Mesenchymal stem cell (in vitro differentiated cells and primary cell): ENCODE measurements around the gene SMIM3.
"Not testable (repeated sequence)": the region's sequence is repeated elsewhere in the genome, so short reads cannot be mapped to it uniquely, and the experiment has no call there.

Experiments
- DNase-seq: peaks from one replicate; pipeline ENCODE4 v3.0.0-alpha.2; 2013
- H2AFZ ChIP-seq: one replicate; pipeline ENCODE4 v1.6.1; 2013; ENCODE audit warnings: low read depth, mild to moderate bottlenecking, control low read depth, inconsistent platforms, low read length, moderate library complexity
- H2AK5ac ChIP-seq: 2 replicates; pipeline ENCODE4 v1.6.1; 2013; ENCODE audit warnings: low read length, moderate library complexity, mild to moderate bottlenecking, inconsistent platforms; ENCODE audit not compliant: severe bottlenecking
- H2BK120ac ChIP-seq: one replicate; pipeline ENCODE4 v1.6.1; 2013; ENCODE audit warnings: low read depth, mild to moderate bottlenecking, inconsistent platforms, low read length, moderate library complexity
- H2BK12ac ChIP-seq, 2 experiments: one replicate each; pipeline ENCODE4 v1.6.1; 2013; ENCODE audit warnings: inconsistent platforms in 2 of 2, low read length in 2 of 2, mild to moderate bottlenecking in 2 of 2, moderate library complexity in 2 of 2, control low read depth in 1 of 2
- H2BK15ac ChIP-seq: one replicate; pipeline ENCODE4 v1.6.1; 2013; ENCODE audit warnings: mild to moderate bottlenecking, low read depth, inconsistent platforms; ENCODE audit not compliant: poor library complexity, severe bottlenecking
- H2BK5ac ChIP-seq: 2 replicates; pipeline ENCODE4 v1.6.1; 2013; ENCODE audit warnings: low read depth, mild to moderate bottlenecking, low read length, control low read depth, inconsistent platforms; ENCODE audit not compliant: poor library complexity, severe bottlenecking
- H3K14ac ChIP-seq, 2 experiments: one replicate each; pipeline ENCODE4 v1.6.1; 2013; ENCODE audit warnings: inconsistent platforms in 2 of 2, low read length in 2 of 2, control low read depth in 1 of 2, mild to moderate bottlenecking in 1 of 2, moderate library complexity in 1 of 2
- H3K18ac ChIP-seq, 2 experiments: one replicate each; pipeline ENCODE4 v1.6.1; 2013; ENCODE audit warnings: inconsistent platforms in 2 of 2, low read length in 2 of 2, control low read depth in 1 of 2, low read depth in 1 of 2, mild to moderate bottlenecking in 1 of 2
- H3K23ac ChIP-seq, 2 experiments: one replicate each; pipeline ENCODE4 v1.6.1; 2013; ENCODE audit warnings: inconsistent platforms in 2 of 2, low read length in 2 of 2, mild to moderate bottlenecking in 2 of 2, moderate library complexity in 2 of 2, control low read depth in 1 of 2
- H3K27ac ChIP-seq: 2 replicates; pipeline ENCODE4 v1.5.1; 2013; ENCODE audit warnings: mild to moderate bottlenecking, moderate library complexity, low read length, control low read depth, inconsistent platforms; ENCODE audit not compliant: poor library complexity, severe bottlenecking
- H3K27me3 ChIP-seq, 2 experiments: 2 replicates each; pipeline versions ENCODE4 v1.6.1 to v1.7.0; 2013; ENCODE audit warnings: low read length in 2 of 2, mild to moderate bottlenecking in 2 of 2, moderate library complexity in 2 of 2, control low read depth in 1 of 2, inconsistent platforms in 1 of 2; ENCODE audit not compliant: control insufficient read depth in 1 of 2, insufficient read depth in 1 of 2
- H3K36me3 ChIP-seq, 2 experiments: 2 replicates each; pipeline versions ENCODE4 v1.6.1 to v1.7.0; 2013; ENCODE audit warnings: low read length in 2 of 2, control low read depth in 1 of 2, inconsistent platforms in 1 of 2, low read depth in 1 of 2, mild to moderate bottlenecking in 1 of 2; ENCODE audit not compliant: insufficient read depth in 2 of 2, control insufficient read depth in 1 of 2
- H3K4ac ChIP-seq, 2 experiments: one replicate each; pipeline ENCODE4 v1.6.1; 2013; ENCODE audit warnings: inconsistent platforms in 2 of 2, low read length in 2 of 2, mild to moderate bottlenecking in 2 of 2, moderate library complexity in 2 of 2, control low read depth in 1 of 2, low read depth in 1 of 2
- H3K4me1 ChIP-seq: 2 replicates; pipeline ENCODE4 v1.6.1; 2013; ENCODE audit warnings: low read depth, low read length, control low read depth; ENCODE audit not compliant: control insufficient read depth, insufficient read depth
- H3K4me2 ChIP-seq: 2 replicates; pipeline ENCODE4 v1.6.1; 2013; ENCODE audit warnings: low read length, mild to moderate bottlenecking, inconsistent platforms; ENCODE audit not compliant: poor library complexity, severe bottlenecking
- H3K4me3 ChIP-seq, 2 experiments: 2 replicates each; pipeline versions ENCODE4 v1.5.1 to v1.7.0; 2013; ENCODE audit warnings: low read length in 2 of 2, mild to moderate bottlenecking in 2 of 2, control low read depth in 1 of 2, low read depth in 1 of 2; ENCODE audit not compliant: insufficient read depth in 1 of 2
- H3K79me1 ChIP-seq: replicated peaks from 2 replicates; pipeline ENCODE4 v1.6.1; 2013; ENCODE audit warnings: mild to moderate bottlenecking, control low read depth, low read length, inconsistent platforms; ENCODE audit not compliant: poor library complexity, severe bottlenecking
- H3K9ac ChIP-seq: 2 replicates; pipeline ENCODE4 v1.7.0; 2013; ENCODE audit warnings: mild to moderate bottlenecking, low read length, moderate library complexity
- H3K9me3 ChIP-seq: 2 replicates; pipeline ENCODE4 v1.7.0; 2013; ENCODE audit warnings: mild to moderate bottlenecking, low read length; ENCODE audit not compliant: control insufficient read depth
- H4K8ac ChIP-seq: one replicate; pipeline ENCODE4 v1.6.1; 2013; ENCODE audit warnings: inconsistent platforms, mild to moderate bottlenecking, low read length, moderate library complexity
- H4K91ac ChIP-seq: one replicate; pipeline ENCODE4 v1.6.1; 2013; ENCODE audit warnings: mild to moderate bottlenecking, low read length, inconsistent platforms
- WGBS: methylation state at CpG from one replicate; pipeline ENCODE4 v1.1.7; 2013; ENCODE audit warnings: mixed read lengths; 5-methylcytosine and 5-hydroxymethylcytosine counted together

The SMIM3 gene

DNA sequence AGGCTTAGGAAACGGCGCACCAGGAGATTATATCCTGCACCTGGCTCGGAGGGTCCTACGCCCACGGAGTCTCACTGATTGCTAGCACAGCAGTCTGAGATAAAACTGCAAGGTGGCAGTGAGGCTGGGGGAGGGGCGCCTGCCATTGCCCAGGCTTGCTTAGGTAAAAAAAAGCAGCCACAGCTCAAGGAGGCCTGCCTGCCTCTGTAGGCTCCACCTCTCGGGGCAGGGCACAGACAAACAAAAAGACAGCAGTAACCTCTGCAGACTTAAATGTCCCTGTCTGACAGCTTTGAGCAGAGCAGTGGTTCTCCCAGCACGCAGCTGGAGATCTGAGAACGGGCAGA is 35.4 kb upstream of the SMIM3 start:
- H3K9ac ChIP-seq, H3K9me3 ChIP-seq, H3K27me3 ChIP-seq, H3K27ac ChIP-seq, H3K79me1 ChIP-seq, H2BK5ac ChIP-seq, H3K14ac ChIP-seq, H4K8ac ChIP-seq, H3K18ac ChIP-seq, H2BK120ac ChIP-seq, DNase-seq, H2AK5ac ChIP-seq, H2AFZ ChIP-seq, H3K4me3 ChIP-seq, H2BK15ac ChIP-seq, H2BK12ac ChIP-seq, H3K4ac ChIP-seq, H3K4me1 ChIP-seq, H4K91ac ChIP-seq, H3K4me2 ChIP-seq, H3K23ac ChIP-seq: not testable (repeated sequence)
- 97% methylated on average over 8 of the region's 9 CpGs for WGBS
- H3K36me3 ChIP-seq, result peaks cover 3 to 36% of the 10 kb centered on the region in 2 experiments

DNA sequence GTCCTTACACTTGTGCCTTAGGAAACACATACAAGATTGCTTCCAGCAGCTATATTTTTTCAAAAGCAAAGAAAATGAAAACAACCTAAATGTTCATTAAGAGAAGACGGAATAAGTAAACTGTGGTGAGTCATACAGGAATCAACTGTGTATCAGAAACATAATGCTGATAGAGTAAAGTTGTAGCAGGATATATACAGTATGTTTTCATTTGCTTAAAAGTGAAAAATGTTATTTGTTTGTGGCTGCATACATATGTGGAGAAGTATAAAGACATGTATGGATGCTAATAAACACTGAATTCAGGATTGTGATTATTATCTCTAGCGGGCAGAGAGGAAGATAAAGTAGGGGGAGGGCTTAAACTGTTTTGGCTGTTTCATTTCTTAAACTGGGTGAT is 28.1 kb upstream of the SMIM3 start:
- Histone ChIP-seq H3K9me3 (no peaks in the 10 kb centered on the region), H3K27ac (no peak overlapping the region), H3K4ac (no peak overlapping the region), H2AK5ac (no peak overlapping the region), H3K23ac (no peak overlapping the region), H2AFZ (no peak overlapping the region), H2BK120ac (no peak overlapping the region), H3K79me1 (peaks cover 13% of the 10 kb centered on the region), H2BK5ac (no peak overlapping the region), H3K18ac (no peak overlapping the region), H4K8ac (no peak overlapping the region), H4K91ac (no peak overlapping the region), H3K9ac (no peak overlapping the region), H3K27me3 (no peaks in the 10 kb centered on the region), H3K36me3 (peaks cover 8 to 66% of the 10 kb centered on the region in 2 experiments), H3K14ac (no peak overlapping the region), H3K4me2 (no peak overlapping the region), H2BK12ac (no peak overlapping the region), H3K4me3 (no peak overlapping the region), H2BK15ac (no peak overlapping the region), H3K4me1 (peaks cover 2% of the 10 kb centered on the region)
- 3% methylated on average over 1 of the region's 2 CpGs for WGBS
- DNase-seq, result peak; percentile 42

- DNase-seq, result peak; percentile 70
- H4K8ac ChIP-seq, result no peak overlapping the region
- H3K79me1 ChIP-seq, result peaks cover 13% of the 10 kb centered on the region
- no peak overlapping the region for H4K91ac ChIP-seq
- H3K4me3 ChIP-seq, result no peak overlapping the region
- peak overlapping the region; percentile 64 for H3K9ac ChIP-seq
- no peak overlapping the region for H2AFZ ChIP-seq
- no peak overlapping the region for H3K4me2 ChIP-seq
- 44% methylated on average over 1 of the region's 3 CpGs for WGBS
- H3K4ac ChIP-seq, result no peak overlapping the region
- peaks cover 2% of the 10 kb centered on the region for H3K4me1 ChIP-seq
- H3K27ac ChIP-seq, result no peak overlapping the region
- H3K27me3 ChIP-seq, result no peaks in the 10 kb centered on the region
- H2BK12ac ChIP-seq, result no peak overlapping the region
- H3K36me3 ChIP-seq, result peaks cover 11 to 74% of the 10 kb centered on the region in 2 experiments
- no peak overlapping the region for H3K18ac ChIP-seq
- no peak overlapping the region for H2BK15ac ChIP-seq
- no peak overlapping the region for H2BK5ac ChIP-seq
- no peak overlapping the region for H3K23ac ChIP-seq
- H3K9me3 ChIP-seq, result no peaks in the 10 kb centered on the region
- H2BK120ac ChIP-seq, result no peak overlapping the region
- no peak overlapping the region for H2AK5ac ChIP-seq
- H3K14ac ChIP-seq, result no peak overlapping the region
These were observed 27.3 kb upstream of the SMIM3 start for GRCh38 chr5:150751096-150751891.

GRCh38 chr5:150753463-150753862 is 25.1 kb upstream of the SMIM3 start:
- no peak overlapping the region for H3K23ac ChIP-seq
- H4K91ac ChIP-seq, result no peak overlapping the region
- H2BK15ac ChIP-seq, result no peak overlapping the region
- no peak overlapping the region for H2BK5ac ChIP-seq
- peaks cover 3% of the 10 kb centered on the region for H3K4me1 ChIP-seq
- no peak overlapping the region for H3K9ac ChIP-seq
- H2BK12ac ChIP-seq, result no peak overlapping the region
- no peak overlapping the region for H3K4ac ChIP-seq
- WGBS, result 96% methylated on average over 4 of the region's 5 CpGs
- H2BK120ac ChIP-seq, result no peak overlapping the region
- H3K27ac ChIP-seq, result no peak overlapping the region
- no peak overlapping the region for H2AFZ ChIP-seq
- no peaks in the 10 kb centered on the region for H3K27me3 ChIP-seq
- peaks cover 13% of the 10 kb centered on the region for H3K79me1 ChIP-seq
- no peak overlapping the region for H4K8ac ChIP-seq
- no peak for DNase-seq
- H3K9me3 ChIP-seq, result no peaks in the 10 kb centered on the region
- H3K4me3 ChIP-seq, result no peak overlapping the region
- peaks cover 11 to 75% of the 10 kb centered on the region in 2 experiments for H3K36me3 ChIP-seq
- no peak overlapping the region for H3K4me2 ChIP-seq
- H3K18ac ChIP-seq, result no peak overlapping the region
- H3K14ac ChIP-seq, result no peak overlapping the region
- no peak overlapping the region for H2AK5ac ChIP-seq
